A673 (cell line): ENCODE data around the gene DLX5.

Experiments
- CTCF ChIP-seq: fragments of 300-800, 200-600 bp; sonication (generic); conservative IDR thresholded peaks from 2 replicates; pipeline ENCODE4 v1.5.1; 2017; ENCODE audit warnings: low read depth, mild to moderate bottlenecking, antibody characterized with exemption, low read length, moderate library complexity, mixed read lengths
- EZH2 ChIP-seq: fragments of 200-600 bp; sonication (generic); IDR thresholded peaks from 2 replicates; pipeline ENCODE4 v1.6.1; 2017; ENCODE audit warnings: borderline replicate concordance, low read depth, mild to moderate bottlenecking, mixed read lengths, antibody characterized with exemption, low read length; ENCODE audit not compliant: poor library complexity, severe bottlenecking

- TF ChIP-seq CTCF (no peak), EZH2 (peak; percentile 12)
Measured at GRCh38 chr7:97019710-97020225, 4.9 kb downstream of the DLX5 start.
